Stimulated activated CD8-positive, alpha-beta memory T cell treated with anti-CD3 and anti-CD28 coated beads, Interleukin-4, amount 100 ng/mL, for 1 hour (primary cell): ENCODE results near the gene RNF34.

ENCODE experiments used
- DNase-seq, 2 donors: peaks; one replicate each; pipeline ENCODE4 v3.0.0-alpha.2; 2020; ENCODE audit warnings: low read depth in 2 of 2, low spot score in 1 of 2

RNF34 gene

GRCh38 chr12:121436706-121437105 is 36.8 kb downstream of the RNF34 start:
- DNase-seq, result no peak

DNA sequence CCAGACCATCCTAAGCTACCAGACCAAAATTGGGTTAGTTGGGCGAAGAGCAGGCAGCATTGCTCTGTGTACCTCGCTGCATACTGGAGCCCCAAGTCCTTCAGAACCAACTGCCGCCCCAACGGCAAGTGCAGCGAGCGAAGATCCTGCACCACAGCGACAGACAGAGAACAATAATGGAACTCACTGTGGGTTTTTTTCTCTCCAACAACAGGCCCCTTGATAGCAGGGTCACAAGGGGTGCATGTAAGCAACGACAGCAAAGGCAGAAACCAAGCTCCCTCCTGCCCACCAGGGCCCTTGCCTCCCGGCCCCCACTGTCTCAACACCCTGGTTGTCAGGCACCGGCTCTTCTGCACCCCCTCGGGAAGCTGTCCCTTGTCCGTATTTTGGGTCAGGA is 39.0 kb downstream of the RNF34 start:
- no peak for DNase-seq

DNA sequence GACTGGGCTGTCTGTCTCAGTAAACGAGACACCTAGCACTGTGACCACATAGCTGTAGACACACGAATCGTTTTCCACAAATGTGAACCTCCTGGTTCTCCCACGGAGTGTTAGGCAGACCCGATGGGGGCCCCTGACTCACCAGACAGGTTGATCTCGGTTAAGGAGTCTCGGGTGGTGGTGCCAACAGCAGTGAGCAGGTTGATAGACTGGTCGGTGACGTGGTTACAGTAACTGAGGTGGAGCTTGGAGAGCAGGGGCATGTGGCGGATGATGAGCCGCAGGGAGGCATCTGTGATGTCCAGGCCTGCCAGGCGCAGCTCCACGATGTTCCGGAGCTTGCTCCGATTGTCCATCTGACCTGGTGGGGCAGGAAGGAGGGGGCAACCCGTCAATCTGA is 39.8 kb downstream of the RNF34 start:
- DNase-seq, result no peak

DNA sequence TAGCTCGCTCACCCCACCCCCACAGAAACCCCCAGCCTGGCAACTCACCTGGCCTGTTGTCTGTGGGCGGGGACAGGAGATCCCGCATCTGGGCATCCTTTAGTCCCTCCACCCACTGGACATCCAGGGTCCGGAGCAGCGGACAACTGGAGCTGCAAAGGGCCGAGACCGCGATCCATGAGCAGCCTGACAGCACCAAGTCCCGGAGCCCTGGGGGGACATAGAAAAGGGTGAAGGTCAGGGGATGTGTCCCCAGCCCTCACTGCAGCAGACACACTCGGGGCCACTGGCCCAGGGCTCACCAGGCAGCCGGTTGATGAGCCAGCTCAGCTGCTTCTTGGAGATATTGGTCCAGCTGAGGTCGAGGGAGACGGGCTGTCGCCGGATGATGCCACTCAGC is 40.9 kb downstream of the RNF34 start:
- DNase-seq, result no peak

- no peak for DNase-seq
Measured at GRCh38 chr12:121441555-121441954, 41.6 kb downstream of the RNF34 start.

DNA sequence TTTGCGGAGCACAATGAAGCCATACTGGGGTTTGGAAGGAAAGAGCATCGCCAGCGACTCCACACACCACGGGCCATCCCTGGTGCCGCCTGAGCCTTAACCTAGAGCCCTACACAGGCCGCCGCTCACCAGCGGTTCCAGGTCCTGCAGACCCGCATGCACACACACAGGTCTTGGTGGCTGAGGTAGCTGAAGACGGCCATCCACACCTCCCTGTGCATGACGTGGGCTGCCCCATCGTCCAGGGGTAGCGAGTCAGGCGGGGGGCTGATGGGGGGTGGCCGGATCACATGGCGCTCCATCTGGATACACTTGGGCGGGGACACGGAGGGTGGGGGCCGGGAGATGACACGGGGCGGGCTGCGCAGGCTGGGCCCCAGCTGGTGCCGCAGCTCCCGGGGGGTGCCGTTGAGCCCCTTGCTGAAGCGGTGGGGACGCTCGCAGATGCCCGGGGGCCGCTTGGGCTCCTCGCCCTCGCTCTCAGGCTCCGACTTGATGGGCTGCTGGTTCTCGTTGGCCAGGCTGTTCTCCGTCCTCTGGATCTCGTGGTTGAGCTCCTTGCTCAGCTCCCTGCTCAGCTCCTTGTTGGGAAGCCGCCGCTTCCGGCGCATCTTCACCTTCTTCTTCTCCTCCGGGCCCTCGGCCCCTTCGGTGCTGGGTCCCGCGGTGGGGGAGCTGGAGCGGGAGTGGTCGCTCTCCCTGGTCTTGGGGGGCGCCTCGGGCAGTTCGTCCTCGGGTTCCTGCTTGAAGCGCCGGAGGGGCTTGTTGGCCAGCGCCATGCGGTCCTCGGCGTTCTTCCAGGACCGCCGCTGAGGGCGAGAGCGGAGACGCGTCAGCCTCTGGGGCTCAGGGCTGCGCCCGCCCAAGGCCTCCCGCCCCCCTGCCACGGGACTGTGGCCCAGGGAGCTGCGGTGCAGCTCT is 42.4 kb downstream of the RNF34 start:
- no peak for DNase-seq

DNA sequence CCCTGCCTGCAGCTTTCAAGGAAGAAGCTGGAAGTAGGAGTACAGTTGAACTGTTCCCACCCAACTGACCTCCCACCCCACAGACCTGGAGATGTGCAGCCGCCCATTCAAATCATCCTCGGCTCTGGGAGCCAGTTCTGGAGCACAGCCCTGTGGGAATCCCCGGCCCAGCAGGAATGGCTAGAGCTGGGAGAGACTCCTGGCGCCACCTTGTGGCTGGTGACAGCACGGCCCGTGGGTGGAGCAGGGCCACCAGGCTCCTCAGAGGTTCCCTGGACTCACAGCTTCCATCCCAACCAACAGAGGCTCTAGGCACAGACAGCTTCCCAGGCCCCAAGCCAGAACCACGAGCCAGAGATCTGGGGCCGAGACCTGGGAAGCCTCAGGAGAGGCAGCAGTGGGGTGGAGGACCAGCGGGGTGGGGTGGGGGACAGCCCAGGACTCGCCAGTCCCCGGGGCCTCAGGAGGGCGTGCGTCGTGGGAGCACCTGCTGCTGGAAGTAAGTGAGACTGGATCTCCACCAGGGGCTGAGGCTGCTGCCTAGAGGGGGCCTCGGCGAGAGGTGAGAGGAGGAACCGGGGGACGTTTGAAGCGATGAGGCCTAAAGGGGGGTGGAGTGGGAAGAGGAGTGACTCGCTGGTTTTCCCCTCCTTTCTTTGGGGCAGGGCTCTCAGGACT is 43.4 kb downstream of the RNF34 start:
- peak; percentile 30 to 41 for DNase-seq

DNA sequence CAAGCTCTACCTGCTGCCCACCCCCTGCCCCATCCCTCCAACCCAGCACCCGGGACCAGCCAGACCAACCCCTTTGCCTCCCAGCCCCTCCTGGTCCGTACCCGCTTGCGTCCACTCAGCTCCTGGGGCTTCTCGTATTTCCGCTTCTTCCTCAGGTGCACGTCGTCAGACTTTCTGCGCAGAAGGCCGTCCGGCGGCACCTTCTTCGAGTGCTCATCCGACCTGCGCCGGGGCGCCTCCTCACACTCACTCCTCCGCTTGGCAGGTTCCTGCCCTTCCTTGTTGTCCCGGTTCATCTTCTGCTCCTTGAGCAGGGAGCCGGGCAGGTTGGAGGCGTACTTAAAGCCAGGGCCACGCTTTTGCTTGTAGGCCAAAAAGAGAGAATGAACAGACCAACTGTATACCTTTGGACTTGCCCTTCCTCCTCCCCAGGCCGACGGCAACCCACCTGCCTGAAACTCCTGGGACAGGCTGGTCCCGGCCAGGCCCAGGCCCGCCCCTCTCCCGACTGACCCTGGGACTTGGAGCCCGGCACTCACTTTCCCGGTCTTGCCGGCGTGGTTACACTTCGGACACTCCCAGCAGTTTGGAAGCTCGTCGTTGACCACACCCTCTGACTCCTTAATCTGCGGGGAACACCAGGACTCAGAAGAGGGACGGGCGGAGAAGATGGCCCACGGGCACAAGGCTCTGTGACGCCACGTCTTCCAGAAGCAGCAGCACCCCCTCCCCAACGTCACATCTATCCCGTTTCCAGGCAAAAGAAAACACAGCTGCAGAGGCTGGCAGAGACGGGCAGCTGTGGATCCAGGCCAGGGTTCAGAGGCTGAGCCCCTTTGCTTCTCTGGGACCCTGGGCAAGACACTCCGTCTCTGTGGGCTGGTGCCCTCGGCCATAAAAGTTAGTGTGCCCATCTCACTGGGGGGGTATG is 44.3 kb downstream of the RNF34 start:
- DNase-seq, result no peak

- no peak for DNase-seq
Measured at GRCh38 chr12:121444842-121445202, 44.9 kb downstream of the RNF34 start.

DNA sequence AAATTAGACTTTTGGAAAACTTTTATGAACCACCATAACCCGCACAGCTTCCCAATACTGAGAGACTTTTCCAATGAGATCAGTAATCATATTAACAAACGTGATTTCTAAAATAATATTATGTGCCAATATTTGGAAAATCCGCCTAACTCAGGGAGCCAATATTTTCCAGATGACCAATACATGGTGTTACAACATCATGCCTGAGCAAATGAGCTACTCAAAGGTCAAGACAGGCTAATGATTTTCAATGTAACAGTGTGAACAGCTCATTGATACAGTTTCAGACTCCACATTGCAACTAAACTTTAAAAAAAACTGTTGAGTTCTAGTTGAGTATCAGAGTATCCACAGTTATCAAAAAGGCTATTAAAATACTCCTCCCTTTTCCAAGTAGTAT is 46.8 kb downstream of the RNF34 start:
- no peak for DNase-seq

DNA sequence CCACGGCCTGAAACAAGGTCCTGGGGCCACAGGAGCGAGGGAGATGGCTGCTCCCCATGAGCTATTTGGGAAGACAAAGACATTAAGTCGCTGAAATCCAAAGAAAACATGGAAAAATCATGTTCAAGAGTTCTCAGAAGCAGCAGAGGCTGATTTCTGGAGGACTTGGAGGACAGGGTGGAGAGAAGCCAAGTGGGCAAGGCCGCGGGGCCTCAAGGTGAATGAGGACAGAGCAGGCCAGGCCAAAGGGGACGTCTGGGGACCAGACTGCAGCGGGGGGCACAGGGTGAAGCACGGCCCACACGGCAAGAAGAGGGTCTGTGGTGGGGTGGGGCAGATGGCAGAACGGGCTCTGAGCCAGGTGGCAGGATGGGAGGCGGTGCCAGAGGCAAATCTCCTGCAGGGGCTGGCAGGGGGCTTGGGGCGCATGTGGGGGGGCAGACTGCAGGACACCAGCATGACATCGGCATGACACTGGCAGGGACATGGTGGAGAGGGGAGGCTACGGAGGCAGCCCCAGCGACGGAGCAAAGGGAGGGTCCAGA is 48.9 kb downstream of the RNF34 start:
- DNase-seq, result no peak

- DNase-seq, result no peak
Measured at GRCh38 chr12:121451961-121452339, 52.0 kb downstream of the RNF34 start.

DNA sequence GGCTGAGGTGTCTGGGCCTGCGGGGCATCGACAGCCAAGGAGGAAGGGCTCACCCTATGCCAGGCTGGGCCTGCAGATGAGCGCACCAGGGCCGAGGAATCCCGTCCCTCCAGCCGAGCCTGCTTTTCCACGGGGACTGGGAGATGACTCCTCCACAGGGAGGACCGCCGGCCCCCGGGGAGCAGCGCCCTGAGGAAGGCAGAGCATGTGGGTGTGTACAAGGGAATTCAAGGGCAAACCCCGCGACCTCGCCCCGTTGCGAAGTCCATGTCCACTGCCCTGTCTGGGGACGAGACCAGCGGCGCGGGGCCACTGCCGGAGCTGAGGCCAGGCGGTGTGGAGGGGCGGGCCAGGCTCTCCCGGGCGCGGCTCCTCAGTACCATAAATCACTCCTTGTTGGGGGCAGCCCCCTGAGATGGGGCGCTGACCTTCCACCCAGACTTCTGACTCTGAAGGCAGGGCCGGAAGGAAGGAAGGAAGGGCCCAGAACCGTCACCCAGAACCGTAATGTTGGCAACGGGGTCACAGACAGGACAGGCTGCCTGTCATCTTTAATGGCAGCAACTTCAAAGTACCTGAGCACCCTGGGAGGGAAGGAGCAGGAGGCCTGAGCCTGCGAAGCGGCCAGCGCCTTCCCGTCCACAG is 52.5 kb downstream of the RNF34 start:
- no peak for DNase-seq

- DNase-seq, result no peak
Measured at GRCh38 chr12:121452985-121453360, 53.1 kb downstream of the RNF34 start.

GRCh38 chr12:121453629-121454028 is 53.7 kb downstream of the RNF34 start:
- DNase-seq, result no peak

GRCh38 chr12:121454921-121455320 is 55.0 kb downstream of the RNF34 start:
- DNase-seq, result no peak

GRCh38 chr12:121455766-121456420 is 56.0 kb downstream of the RNF34 start:
- no peak for DNase-seq

- DNase-seq, result no peak
Measured at GRCh38 chr12:121456551-121456950, 56.6 kb downstream of the RNF34 start.

- DNase-seq, result no peak
Measured at GRCh38 chr12:121461048-121461447, 61.1 kb downstream of the RNF34 start.

GRCh38 chr12:121464331-121464730 is 64.4 kb downstream of the RNF34 start:
- no peak for DNase-seq
